Gastrocnemius medialis (tissue), 4 donors: ENCODE measurements around the gene PHKA2.

ENCODE experiments used
- POLR2A ChIP-seq, 2 donors: fragments of 450-650 bp; IDR thresholded peaks; one replicate each; pipeline ENCODE4 v1.6.1; 2017; ENCODE audit warnings: antibody characterized with exemption in 2 of 2, mild to moderate bottlenecking in 2 of 2, moderate library complexity in 2 of 2
- TF ChIP-seq, protein P1 (sequence below), 5 experiments: fragments of 450-650 bp in 3 of 5; fragments of 200-600 bp in 2 of 5; sonication (generic) in 2 of 5; IDR thresholded peaks in 4 of 5; conservative IDR thresholded peaks in 1 of 5; 1 replicate in 4 of 5; 2 replicates in 1 of 5; pipeline ENCODE4 v1.5.1; 2016 to 2019; ENCODE audit warnings: antibody characterized with exemption in 5 of 5, mild to moderate bottlenecking in 3 of 5, moderate library complexity in 3 of 5

DNA sequence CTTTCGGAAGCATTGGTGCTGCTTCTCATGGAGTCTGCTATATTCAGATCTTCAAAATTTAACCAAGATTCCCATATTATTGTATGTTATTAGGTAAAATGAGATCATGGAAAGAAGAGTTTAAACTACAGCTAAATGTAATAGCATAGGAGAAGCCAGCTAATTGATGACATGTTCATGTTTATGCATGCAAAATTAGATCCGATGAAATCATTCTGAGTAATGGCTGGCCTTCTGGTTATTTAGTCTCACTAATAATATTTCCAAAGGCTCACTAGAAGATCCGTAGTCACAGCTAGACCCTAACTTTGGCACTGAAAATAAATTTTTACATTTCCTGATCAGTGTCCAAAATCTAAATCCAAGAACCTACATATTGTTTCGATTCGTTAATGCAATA, 19.8 kb upstream of the PHKA2 start:
- TF ChIP-seq, protein P1, sequence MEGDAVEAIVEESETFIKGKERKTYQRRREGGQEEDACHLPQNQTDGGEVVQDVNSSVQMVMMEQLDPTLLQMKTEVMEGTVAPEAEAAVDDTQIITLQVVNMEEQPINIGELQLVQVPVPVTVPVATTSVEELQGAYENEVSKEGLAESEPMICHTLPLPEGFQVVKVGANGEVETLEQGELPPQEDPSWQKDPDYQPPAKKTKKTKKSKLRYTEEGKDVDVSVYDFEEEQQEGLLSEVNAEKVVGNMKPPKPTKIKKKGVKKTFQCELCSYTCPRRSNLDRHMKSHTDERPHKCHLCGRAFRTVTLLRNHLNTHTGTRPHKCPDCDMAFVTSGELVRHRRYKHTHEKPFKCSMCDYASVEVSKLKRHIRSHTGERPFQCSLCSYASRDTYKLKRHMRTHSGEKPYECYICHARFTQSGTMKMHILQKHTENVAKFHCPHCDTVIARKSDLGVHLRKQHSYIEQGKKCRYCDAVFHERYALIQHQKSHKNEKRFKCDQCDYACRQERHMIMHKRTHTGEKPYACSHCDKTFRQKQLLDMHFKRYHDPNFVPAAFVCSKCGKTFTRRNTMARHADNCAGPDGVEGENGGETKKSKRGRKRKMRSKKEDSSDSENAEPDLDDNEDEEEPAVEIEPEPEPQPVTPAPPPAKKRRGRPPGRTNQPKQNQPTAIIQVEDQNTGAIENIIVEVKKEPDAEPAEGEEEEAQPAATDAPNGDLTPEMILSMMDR (IDR thresholded peaks at IDR 0.05 in 4 of 5, conservative IDR thresholded peaks at IDR 0.05 in 1 of 5), result no peak
- TF ChIP-seq POLR2A (IDR thresholded peaks at IDR 0.05), result no peak
